Adrenal gland (tissue), 5 donors: Measurements from ENCODE around the gene LMO3.

ENCODE experiments used
- CTCF ChIP-seq, 6 experiments: fragments of 450-650 bp in 4 of 6; fragments of 200-600 bp in 2 of 6; sonication (generic) in 1 of 6; IDR thresholded peaks; 1 replicate in 5 of 6; 2 replicates in 1 of 6; pipeline versions ENCODE4 v1.5.1 to v1.8.0; 2016 to 2021; ENCODE audit warnings: antibody characterized with exemption in 6 of 6, mild to moderate bottlenecking in 2 of 6, moderate library complexity in 1 of 6
- POLR2A ChIP-seq, 2 donors: fragments of 450-650 bp; IDR thresholded peaks; one replicate each; pipeline ENCODE4 v1.6.1; 2017; ENCODE audit warnings: antibody characterized with exemption in 2 of 2, mild to moderate bottlenecking in 2 of 2, moderate library complexity in 1 of 2
- donor health status: DM: no; HTN: no; CAD: no.

- TF ChIP-seq POLR2A (IDR thresholded peaks at IDR 0.05) (no peak), CTCF (IDR thresholded peaks at IDR 0.05) (no peak)
Observed at GRCh38 chr12:16530268-16530850, 75.6 kb downstream of the LMO3 start.
